DMS 273 treated with DMSO at 0.1 percent for 48 hours (cell line): ENCODE measurements around the gene NSUN6.

ENCODE experiments used
- DNase-seq: peaks from one replicate; lab custom pipeline; 2025; lab: John Stamatoyannopoulos, UW

NSUN6 gene

GRCh38 chr10:18651324-18652007 is at the start of gene NSUN6:
NSUN6 (minus strand) TSS chr10:18651587; CDS start chr10:18651203, 384 bp downstream.
- peak; percentile 39 for DNase-seq

- no peak for DNase-seq
Measured at GRCh38 chr10:18699849-18700840, 48.8 kb upstream of the NSUN6 start.

- DNase-seq = no peak
Measured at GRCh38 chr10:18690541-18690940, 39.2 kb upstream of the NSUN6 start.

- DNase-seq = no peak
Measured at GRCh38 chr10:18689498-18689897, 38.1 kb upstream of the NSUN6 start.

GRCh38 chr10:18687706-18688105 is 36.3 kb upstream of the NSUN6 start:
- no peak for DNase-seq

GRCh38 chr10:18687195-18687594 is 35.8 kb upstream of the NSUN6 start:
- DNase-seq = no peak

- DNase-seq = no peak
Measured at GRCh38 chr10:18685555-18685954, 34.2 kb upstream of the NSUN6 start.

- DNase-seq = no peak
Measured at GRCh38 chr10:18684953-18685352, 33.6 kb upstream of the NSUN6 start.

- no peak for DNase-seq
Measured at GRCh38 chr10:18684416-18684815, 33.0 kb upstream of the NSUN6 start.

GRCh38 chr10:18683427-18683826 is 32.0 kb upstream of the NSUN6 start:
- DNase-seq = no peak

- no peak for DNase-seq
Measured at GRCh38 chr10:18681971-18682411, 30.6 kb upstream of the NSUN6 start.

- DNase-seq = no peak
Measured at GRCh38 chr10:18681366-18681765, 30.0 kb upstream of the NSUN6 start.

GRCh38 chr10:18680754-18681153 is 29.4 kb upstream of the NSUN6 start:
- DNase-seq = no peak

- no peak for DNase-seq
Measured at GRCh38 chr10:18675086-18675801, 23.9 kb upstream of the NSUN6 start.

GRCh38 chr10:18668026-18668425 is 16.6 kb upstream of the NSUN6 start:
- no peak for DNase-seq

GRCh38 chr10:18666810-18667209 is 15.4 kb upstream of the NSUN6 start:
- no peak for DNase-seq

- no peak for DNase-seq
Measured at GRCh38 chr10:18665815-18666558, 14.6 kb upstream of the NSUN6 start.

- DNase-seq = no peak
Measured at GRCh38 chr10:18664841-18665478, 13.6 kb upstream of the NSUN6 start.

GRCh38 chr10:18660816-18661431 is 9.5 kb upstream of the NSUN6 start:
- DNase-seq = no peak

- DNase-seq = no peak
Measured at GRCh38 chr10:18659819-18660535, 8.6 kb upstream of the NSUN6 start.
